WTC11 (cell line): ENCODE data around the gene GDPD3. TPM values are rescaled to one million over a fixed set of nuclear protein-coding genes. Genes with fewer than 3 reads are reported as not detected.

Experiments
- ATAC-seq: fragments of 200-7000 bp; cut with Tn5 transposase; 2 replicates; pipeline ENCODE4 v1.10.0; 2021; ENCODE audit warnings: mild to moderate bottlenecking, moderate library complexity
- CTCF ChIA-PET: fragments of 300-600 bp; sonication (Branson Sonifier 250); formaldehyde crosslinking; loops from one replicate; lab custom pipeline; 2021; ENCODE audit warnings: antibody characterized with exemption; lab: Charles Lee
- POLR2A ChIA-PET: fragments of 350-600 bp; sonication (Branson Sonifier 250); formaldehyde crosslinking; loops from one replicate; lab custom pipeline; 2021; ENCODE audit warnings: antibody characterized with exemption; lab: Charles Lee
- DNase-seq: peaks from one replicate; pipeline ENCODE4 v3.0.0; 2021; ENCODE audit warnings: low spot score
- H3K27ac Mint-ChIP-seq: 2 replicates; pipeline ENCODE4 v1.8.0; 2021; ENCODE audit warnings: mixed read lengths
- H3K27me3 Mint-ChIP-seq: 2 replicates; pipeline ENCODE4 v1.8.0; 2021; ENCODE audit warnings: low read depth, mild to moderate bottlenecking, moderate library complexity, mixed read lengths
- H3K36me3 Mint-ChIP-seq: 2 replicates; pipeline ENCODE4 v1.8.0; 2021; ENCODE audit warnings: mixed read lengths
- H3K4me1 Mint-ChIP-seq: 2 replicates; pipeline ENCODE4 v1.8.0; 2022; ENCODE audit warnings: mixed read lengths
- H3K4me3 Mint-ChIP-seq: 2 replicates; pipeline ENCODE4 v1.8.0; 2021; ENCODE audit warnings: mild to moderate bottlenecking, moderate library complexity, mixed read lengths
- H3K9me3 Mint-ChIP-seq: 2 replicates; pipeline ENCODE4 v1.8.0; 2021; ENCODE audit warnings: mixed read lengths
- CTCF ChIP-seq: fragments of 200-600 bp; IDR thresholded peaks from 2 replicates; pipeline ENCODE4 v1.8.0; 2022; ENCODE audit warnings: antibody characterized with exemption
- E2F1 ChIP-seq: sonication (generic); formaldehyde crosslinking; IDR thresholded peaks from 2 replicates; pipeline ENCODE4 v1.8.0; 2022; ENCODE audit warnings: mild to moderate bottlenecking, missing genetic modification reagents
- FOXP1 ChIP-seq: sonication (generic); formaldehyde crosslinking; IDR thresholded peaks from 2 replicates; pipeline ENCODE4 v1.8.0; 2022; ENCODE audit warnings: missing genetic modification reagents, mild to moderate bottlenecking, moderate library complexity, borderline replicate concordance
- GABPB1 ChIP-seq: sonication (generic); formaldehyde crosslinking; IDR thresholded peaks from 2 replicates; pipeline ENCODE4 v1.8.1; 2023; ENCODE audit warnings: mild to moderate bottlenecking, missing genetic modification reagents
- OVOL2 ChIP-seq: fragments of 250-450 bp; sonication (Bioruptor Pico); IDR thresholded peaks from 2 replicates; pipeline ENCODE4 v1.9.0; 2021; ENCODE audit warnings: mild to moderate bottlenecking, borderline replicate concordance
- USF2 ChIP-seq: sonication (generic); formaldehyde crosslinking; IDR thresholded peaks from 2 replicates; pipeline ENCODE4 v1.8.1; 2023; ENCODE audit warnings: mild to moderate bottlenecking, missing genetic modification reagents, moderate library complexity
- total RNA-seq: library from RNA; stranded (reverse); gene quantifications from 3 replicates; pipeline ENCODE4 v1.2.3, GENCODE V29; 2021

The GDPD3 gene
- total RNA-seq, 1 experiment from 2014 or later: 2.5 TPM

GRCh38 chr16:30060346-30060745, 53.0 kb downstream of the GDPD3 start (continued):
- no peak for TF ChIP-seq OVOL2
- TF ChIP-seq USF2 (CRISPR knock-in tag): no peak
- no peak for TF ChIP-seq FOXP1 (CRISPR knock-in tag)

GRCh38 chr16:30054959-30055553, 58.3 kb downstream of the GDPD3 start:
- ChIA-PET CTCF (interaction anchor here (0.6 to 6.8 kb wide), 46 partner anchors 8 to 1482 kb away, joined by 3 to 89 read pairs (median 4); partner anchors contain the start of genes ALDOA, ASPHD1, C16orf92 and CD2BP2), POLR2A (interaction anchor here (0.6 to 1.1 kb wide), 4 partner anchors 8 to 82 kb away, joined by 3 to 4 read pairs (median 4); no protein-coding TSS in a partner anchor)
- ATAC-seq (peak; percentile 96), DNase-seq (peak; percentile 84)
- no peaks in the 10 kb centered on the region for H3K36me3 Mint-ChIP-seq
- peak overlapping the region; percentile 47 for H3K4me3 Mint-ChIP-seq
- H3K27me3 Mint-ChIP-seq: peaks cover 31% of the 10 kb centered on the region
- TF ChIP-seq CTCF (peak; percentile 43; the same call in 1 of the 2 replicates), GABPB1 (CRISPR knock-in tag) (0 out of 2 replicates have a peak, but pooled peaks have one; percentile 0), E2F1 (no peak)
- TF ChIP-seq, all 79 proteins: peak for 2
- H3K4me1 Mint-ChIP-seq: peaks cover 14% of the 10 kb centered on the region
- no peaks in the 10 kb centered on the region for H3K9me3 Mint-ChIP-seq
- no peak overlapping the region for H3K27ac Mint-ChIP-seq

Other genes starting within 250 kb of the GDPD3 start
- 58.2 to 68.5 TPM (median 64.2 TPM) in 3 replicates for gene SEZ6L2, start 214.0 kb downstream of the GDPD3 start, total RNA-seq
- 17.6 to 26.9 TPM (median 20.2 TPM) in 3 replicates for gene ASPHD1, start 213.0 kb downstream of the GDPD3 start, total RNA-seq
- gene KCTD13, start 187.3 kb downstream of the GDPD3 start, total RNA-seq: 18.5 to 20.9 TPM (median 19.4 TPM) in 3 replicates
- 69.6 to 87.6 TPM (median 78.0 TPM) in 3 replicates for gene TMEM219, start 151.5 kb downstream of the GDPD3 start, total RNA-seq
- 38.3 to 42.4 TPM (median 39.2 TPM) in 3 replicates for gene TAOK2, start 139.7 kb downstream of the GDPD3 start, total RNA-seq
- gene HIRIP3, start 117.9 kb downstream of the GDPD3 start, total RNA-seq: 18.9 to 21.2 TPM (median 21.1 TPM) in 3 replicates
- gene INO80E, start 117.3 kb downstream of the GDPD3 start, total RNA-seq: 87.6 to 101 TPM (median 92.4 TPM) in 3 replicates
- 10.8 to 16.6 TPM (median 16.4 TPM) in 3 replicates for gene DOC2A, start 102.5 kb downstream of the GDPD3 start, total RNA-seq
- gene C16orf92, start 90.3 kb downstream of the GDPD3 start, total RNA-seq: not detected in 3 replicates
- gene TLCD3B, start 82.3 kb downstream of the GDPD3 start, total RNA-seq: 28.1 to 30.3 TPM (median 30.2 TPM) in 3 replicates
- gene ALDOA, start 47.8 kb downstream of the GDPD3 start, total RNA-seq: 1,537 to 1,958 TPM (median 1,913 TPM) in 3 replicates
- gene PPP4C, start 37.5 kb downstream of the GDPD3 start, total RNA-seq: 159 to 164 TPM (median 161 TPM) in 3 replicates
- gene TBX6, start 21.6 kb downstream of the GDPD3 start, total RNA-seq: 5.1 to 7.6 TPM (median 6.6 TPM) in 3 replicates
- 43.7 to 52.7 TPM (median 51.7 TPM) in 3 replicates for gene YPEL3, start 17.3 kb downstream of the GDPD3 start, total RNA-seq
- 35.9 to 38.2 TPM (median 36.9 TPM) in 3 replicates for gene MAPK3, start 9.7 kb upstream of the GDPD3 start, total RNA-seq
- gene CORO1A, start 70.1 kb upstream of the GDPD3 start, total RNA-seq: 6.2 to 10.0 TPM (median 6.5 TPM) in 3 replicates
- 191 to 206 TPM (median 192 TPM) in 3 replicates for gene BOLA2B, start 80.1 kb upstream of the GDPD3 start, total RNA-seq
- 37.2 to 77.0 TPM (median 53.2 TPM) in 3 replicates for gene SLX1A, start 80.3 kb upstream of the GDPD3 start, total RNA-seq
- 7.1 to 11.3 TPM (median 8.3 TPM) in 3 replicates for gene SULT1A3, start 85.7 kb upstream of the GDPD3 start, total RNA-seq
- gene NPIPB13, start 134.9 kb upstream of the GDPD3 start, total RNA-seq: 5.4 to 9.6 TPM (median 8.4 TPM) in 3 replicates
- 51.0 to 56.6 TPM (median 51.1 TPM) in 3 replicates for gene CD2BP2, start 241.8 kb upstream of the GDPD3 start, total RNA-seq